HepG2 (cell line): ENCODE measurements around the gene FGFR1OP2. TPM values are rescaled to one million over a fixed set of nuclear protein-coding genes. Genes with fewer than 3 reads are reported as not detected.

Source experiments
- ATAC-seq: fragments of 200-7000 bp; cut with Tn5 transposase; 3 replicates; pipeline ENCODE4 v1.9.1; 2020; ENCODE audit warnings: mild to moderate bottlenecking, moderate library complexity
- BruUV-seq: library from RNA; stranded (reverse); fragments of 400-500 nt; replicated peaks from 2 replicates; lab custom pipeline; 2021; lab: Mats Ljungman, UMichigan
- CTCF ChIA-PET: fragments of 300-600 bp; formaldehyde crosslinking; extraction: SDS; loops from one replicate; lab custom pipeline; 2021; ENCODE audit warnings: low total read pairs, inconsistent platforms, low intra/inter-chr PET ratio; lab: Yijun Ruan, JAX
- POLR2A ChIA-PET: fragments of 350-600 bp; sonication (Branson Sonifier 250); formaldehyde crosslinking; loops from one replicate; lab custom pipeline; 2020; ENCODE audit warnings: antibody characterized with exemption, inconsistent platforms; lab: Yijun Ruan, JAX
- DNase-seq: peaks from one replicate; pipeline ENCODE4 v3.0.0-alpha.2; 2015; ENCODE audit warnings: low spot score
- FAIRE-seq: peaks from 3 replicates; lab custom pipeline; 2011; peaks lifted over from hg19 to GRCh38; lab: Jason Lieb, UNC
- H2AFZ ChIP-seq: one replicate; pipeline ENCODE4 v1.6.1; 2011; ENCODE audit warnings: low read length, inconsistent platforms
- H3K27ac ChIP-seq: fragments of 300-600 bp; 3 replicates; pipeline ENCODE4 v1.8.0; 2011; ENCODE audit warnings: mixed run types, mild to moderate bottlenecking, mixed read lengths, low read length, inconsistent platforms; ENCODE audit not compliant: insufficient read depth; ENCODE audit errors: extremely low read length
- H3K27me3 ChIP-seq, 2 experiments: fragments of 200-600 bp in 1 of 2; 2 replicates in 1 of 2; 3 replicates in 1 of 2; pipeline versions ENCODE4 v1.6.0 to v1.8.0; 2011; ENCODE audit warnings: low read length in 2 of 2, mild to moderate bottlenecking in 2 of 2, moderate library complexity in 2 of 2, inconsistent platforms in 1 of 2; ENCODE audit not compliant: insufficient read depth in 2 of 2, control insufficient read depth in 1 of 2
- H3K36me3 ChIP-seq, 2 experiments: fragments of 200-600 bp in 1 of 2; replicated peaks in 1 of 2; 2 replicates in 1 of 2; 3 replicates in 1 of 2; pipeline versions ENCODE4 v1.5.1 to v1.8.0; 2011; ENCODE audit warnings: low read length in 2 of 2, inconsistent platforms in 1 of 2; ENCODE audit not compliant: insufficient read depth in 2 of 2, control insufficient read depth in 1 of 2
- H3K4me1 ChIP-seq: 2 replicates; pipeline ENCODE4 v1.5.1; 2012; ENCODE audit warnings: low read length, inconsistent platforms; ENCODE audit not compliant: insufficient read depth
- H3K4me2 ChIP-seq: 2 replicates; pipeline ENCODE4 v1.6.0; 2011; ENCODE audit warnings: low read depth, low read length, inconsistent platforms
- H3K4me3 ChIP-seq, 3 experiments: fragments of 200-600 bp in 1 of 3; sonication (generic), shearing (Covaris generic) in 1 of 3; replicated peaks in 1 of 3; 2 replicates each; pipeline ENCODE4 v1.5.1; 2011 to 2016; ENCODE audit warnings: low read length in 3 of 3, inconsistent platforms in 2 of 3, low read depth in 2 of 3, mild to moderate bottlenecking in 2 of 3, control low read depth in 1 of 3, mixed read lengths in 1 of 3; ENCODE audit not compliant: insufficient read depth in 1 of 3
- H3K79me2 ChIP-seq: one replicate; pipeline ENCODE4 v1.6.1; 2011; ENCODE audit warnings: low read length, inconsistent platforms; ENCODE audit not compliant: insufficient read depth
- H3K9ac ChIP-seq: 2 replicates; pipeline ENCODE4 v1.6.0; 2011; ENCODE audit warnings: mild to moderate bottlenecking, low read depth, low read length, inconsistent platforms; ENCODE audit not compliant: insufficient read depth
- H3K9me3 ChIP-seq: 2 replicates; pipeline ENCODE4 v1.5.1; 2012; ENCODE audit warnings: mild to moderate bottlenecking, low read length
- H4K20me1 ChIP-seq: 2 replicates; pipeline ENCODE4 v1.6.0; 2011; ENCODE audit warnings: inconsistent platforms, mild to moderate bottlenecking, low read length, moderate library complexity; ENCODE audit not compliant: insufficient read depth
- GABPA ChIP-seq, 2 experiments: IDR thresholded peaks; 2 replicates each; pipeline ENCODE4 v1.6.1; 2011 to 2016; ENCODE audit warnings: low read depth in 2 of 2, low read length in 1 of 2, missing biosample characterization in 1 of 2, missing genetic modification characterization in 1 of 2
- HOXA3 ChIP-seq: sonication (generic); formaldehyde crosslinking; IDR thresholded peaks from 2 replicates; pipeline ENCODE4 v1.5.0; 2020; ENCODE audit warnings: missing genetic modification reagents
- KDM2A ChIP-seq: sonication (generic); formaldehyde crosslinking; IDR thresholded peaks from 2 replicates; pipeline ENCODE4 v1.4.0; 2020; ENCODE audit warnings: low read depth, missing genetic modification reagents, borderline replicate concordance
- KDM5B ChIP-seq: sonication (generic); formaldehyde crosslinking; IDR thresholded peaks from 2 replicates; pipeline ENCODE4 v1.4.0; 2020; ENCODE audit warnings: missing genetic modification reagents, mild to moderate bottlenecking, borderline replicate concordance
- LCORL ChIP-seq, 2 experiments: fragments of 450-650 bp in 1 of 2; sonication (generic) in 1 of 2; formaldehyde crosslinking in 1 of 2; IDR thresholded peaks; 2 replicates each; pipeline versions ENCODE4 v1.5.0 to v1.6.1; 2017 to 2020; ENCODE audit warnings: antibody characterized with exemption in 1 of 2, missing genetic modification reagents in 1 of 2
- MAFK ChIP-seq, 2 experiments: IDR thresholded peaks in 1 of 2; conservative IDR thresholded peaks in 1 of 2; 2 replicates each; pipeline ENCODE4 v1.6.1; 2011; ENCODE audit warnings: improper control_type of control experiment in 2 of 2, low read length in 2 of 2
- NFE2L2 ChIP-seq: fragments of 150-350 bp; IDR thresholded peaks from 2 replicates; pipeline ENCODE4 v1.6.1; 2014; ENCODE audit warnings: low read length
- NR2C2 ChIP-seq: sonication (generic); formaldehyde crosslinking; IDR thresholded peaks from 2 replicates; pipeline ENCODE4 v1.4.0; 2020; ENCODE audit warnings: missing genetic modification reagents, mild to moderate bottlenecking, moderate library complexity, borderline replicate concordance
- PHB2 ChIP-seq: fragments of 450-650 bp; IDR thresholded peaks from 2 replicates; pipeline ENCODE4 v1.6.1; 2018; ENCODE audit not compliant: partially characterized antibody
- PHF8 ChIP-seq: sonication (generic); formaldehyde crosslinking; IDR thresholded peaks from 2 replicates; pipeline ENCODE4 v1.5.0; 2020; ENCODE audit warnings: missing genetic modification reagents
- RCOR2 ChIP-seq: IDR thresholded peaks from 2 replicates; pipeline ENCODE4 v1.6.1; 2016; ENCODE audit warnings: missing biosample characterization, missing genetic modification reagents
- TCF7 ChIP-seq: sonication (generic); IDR thresholded peaks from 2 replicates; pipeline ENCODE4 v1.6.1; 2016; ENCODE audit warnings: antibody characterized with exemption, low read depth
- ZNF614 ChIP-seq: IDR thresholded peaks from 2 replicates; pipeline ENCODE4 v1.6.1; 2018; ENCODE audit warnings: missing biosample characterization, missing genetic modification reagents, inconsistent platforms, borderline replicate concordance
- ZNF670 ChIP-seq: sonication (generic); formaldehyde crosslinking; IDR thresholded peaks from 2 replicates; pipeline ENCODE4 v1.8.0; 2022; ENCODE audit warnings: mild to moderate bottlenecking, missing genetic modification reagents, borderline replicate concordance
- ZNF772 ChIP-seq: sonication (generic); formaldehyde crosslinking; IDR thresholded peaks from 2 replicates; pipeline ENCODE4 v1.5.0; 2020; ENCODE audit warnings: mild to moderate bottlenecking, missing genetic modification reagents
- ZSCAN21 ChIP-seq: sonication (generic); formaldehyde crosslinking; IDR thresholded peaks from 2 replicates; pipeline ENCODE4 v1.8.0; 2022; ENCODE audit warnings: mild to moderate bottlenecking, missing genetic modification reagents, moderate library complexity, borderline replicate concordance
- ZZZ3 ChIP-seq: sonication (generic); formaldehyde crosslinking; IDR thresholded peaks from 2 replicates; pipeline ENCODE4 v1.4.0; 2020; ENCODE audit warnings: missing genetic modification reagents, mild to moderate bottlenecking, borderline replicate concordance
- WGBS: methylation state at CpG from one replicate; pipeline ENCODE4 v1.1.6; 2017; ENCODE audit warnings: low lambda C conversion rate; 5-methylcytosine and 5-hydroxymethylcytosine counted together
- in situ Hi-C: cut with HindIII; loops from 2 replicates; pipeline ENCODE4 v1.10.0; 2017; ENCODE audit warnings: low pct_unique_long_range_greater_than_20kb; ENCODE audit not compliant: extremely low pct_ligation_motif_present
- intact Hi-C: fragments of 100-400 bp; cut with micrococcal nuclease; formaldehyde crosslinking; loops from one replicate; pipeline ENCODE4 v1.10.0; 2022; ENCODE audit not compliant: unreplicated experiment
- polyA plus RNA-seq, 8 experiments: library from polyadenylated mRNA; depleted of rRNA in 3 of 8; stranded (reverse) in 7 of 8; unstranded in 1 of 8; fragments of >200 nt; fragmentation: Illumina TruSeq in 4 of 8; extraction: Trizol in 4 of 8; gene quantifications; 2 replicates each; pipeline versions ENCODE4 v1.2.1 to v1.2.3, GENCODE V29; 2011 to 2016; ENCODE audit warnings: low read depth in 4 of 8, missing spikeins in 1 of 8, mixed read lengths in 1 of 8; ENCODE audit not compliant: insufficient read depth in 1 of 8
- total RNA-seq, 5 experiments: library from RNA; depleted of rRNA; stranded (reverse); fragments of >200 nt; fragmentation: Illumina TruSeq; extraction: Trizol; gene quantifications; 2 replicates each; pipeline ENCODE4 v1.2.3, GENCODE V29; 2016; ENCODE audit warnings: low read depth in 1 of 5
- TF ChIP-seq, protein P1 (sequence below): sonication (generic); formaldehyde crosslinking; IDR thresholded peaks from 2 replicates; pipeline ENCODE4 v1.5.0; 2020; ENCODE audit warnings: missing genetic modification reagents
- TF ChIP-seq, protein P2 (sequence below): IDR thresholded peaks from 2 replicates; pipeline ENCODE4 v1.6.1; 2016; ENCODE audit warnings: low read depth, borderline replicate concordance
- TF ChIP-seq, protein P3 (sequence below): sonication (generic); formaldehyde crosslinking; IDR thresholded peaks from 2 replicates; pipeline ENCODE4 v1.8.1; 2023; ENCODE audit warnings: missing genetic modification reagents, mild to moderate bottlenecking, borderline replicate concordance
- TF ChIP-seq, protein P4 (sequence below): sonication (generic); formaldehyde crosslinking; IDR thresholded peaks from 2 replicates; pipeline ENCODE4 v1.4.0; 2020; ENCODE audit warnings: mild to moderate bottlenecking, low read depth, missing genetic modification reagents

The FGFR1OP2 gene
- total and polyA plus RNA-seq, 2 of the 13 experiments (the other 11 are each of a cell fraction or from before 2014, with no cell fraction given): 18.3 to 38.1 TPM

DNA sequence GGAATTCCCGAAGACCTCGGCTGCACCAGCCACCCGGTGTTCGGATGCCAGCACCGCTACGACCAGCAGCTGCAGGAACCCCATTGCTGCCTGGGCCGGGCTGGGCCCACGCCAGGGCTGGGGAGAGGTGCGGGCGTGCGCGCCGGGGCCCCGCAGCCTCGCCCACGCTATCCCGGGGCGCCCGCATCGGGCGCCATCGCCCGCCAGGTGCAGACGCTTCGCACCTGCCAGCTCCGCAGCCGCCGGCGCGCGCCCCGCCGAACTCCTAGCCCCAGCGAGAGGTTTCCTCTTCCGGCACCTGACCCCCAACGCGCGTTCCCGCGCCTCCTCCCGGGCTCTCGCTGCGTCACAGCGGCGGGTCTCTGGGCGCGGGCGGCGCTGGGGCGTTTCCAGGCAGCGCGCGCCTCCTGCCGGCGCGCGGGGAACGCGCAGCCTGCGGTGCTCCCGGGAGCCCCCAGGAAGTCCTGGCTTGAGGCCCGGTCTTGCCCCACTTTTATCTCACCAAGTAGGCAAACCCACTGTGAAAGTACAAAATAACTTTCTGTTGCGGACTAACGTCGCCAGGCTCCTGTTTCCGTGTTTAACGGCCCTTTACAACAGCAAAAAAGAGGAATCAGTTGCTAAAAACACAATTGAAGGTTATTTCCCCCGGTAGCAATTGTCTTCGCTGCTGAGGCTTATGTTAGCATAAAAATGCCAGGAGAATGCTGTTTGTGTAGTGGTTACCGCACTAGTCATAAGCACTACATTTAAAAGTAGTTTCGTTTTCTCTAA lies 76.0 kb downstream of the FGFR1OP2 start, which contains the start of gene TM7SF3:
Gene TM7SF3, minus strand, starts transcription at position 300 of the 774 bp plus-strand sequence. Its CDS starts 216 bp downstream, at position 84.
- H3K9ac ChIP-seq: peak within 1 kb of the TSS; percentile 78
- no peaks in the 10 kb centered on the region for H4K20me1 ChIP-seq
- FAIRE-seq: no peak
- H3K27ac ChIP-seq: peak within 1 kb of the TSS; percentile 73
- POLR2A ChIA-PET: interaction anchor here (1.1 to 1.7 kb wide), 3 partner anchors 8 to 277 kb away, joined by 3 to 8 read pairs (median 3); partner anchors contain the start of gene MED21
- peak; percentile 91 for ATAC-seq
- H3K9me3 ChIP-seq: no peaks in the 10 kb centered on the region
- WGBS: 0% methylated on average over 28 of the region's 71 CpGs
- H3K36me3 ChIP-seq: peaks cover 0 to 1% of the 10 kb centered on the region in 2 experiments; a peak in 2 of 5 replicates
- H3K4me3 ChIP-seq: peak within 1 kb of the TSS; percentile 77 to 90 (median 81)
- peaks cover 67% of the 10 kb centered on the region for H3K4me1 ChIP-seq
- no peaks in the 10 kb centered on the region; a peak in 1 of 5 replicates for H3K27me3 ChIP-seq
- DNase-seq: peak; percentile 83
- peak within 1 kb of the TSS; percentile 99 for H3K4me2 ChIP-seq
- intact Hi-C loops: loop anchor here (1.0 kb wide), 2 partner anchors 76 to 161 kb away; partner anchors contain the start of gene FGFR1OP2
- BruUV-seq: no TSS peak
- peak within 1 kb of the TSS; percentile 95 for H2AFZ ChIP-seq
- CTCF ChIA-PET: interaction anchor here (0.8 to 1.8 kb wide), 3 partner anchors 110 to 162 kb away, joined by 3 to 4 read pairs (median 3); no protein-coding TSS in a partner anchor
- H3K79me2 ChIP-seq: peaks cover 41% of the 10 kb centered on the region
- in situ Hi-C loops: loop anchor here (5.0 kb wide), 1 partner anchor 77 kb away; the partner anchor contains the start of genes FGFR1OP2 and INTS13
- no peak for TF ChIP-seq TCF7
- TF ChIP-seq ZZZ3: no peak
- TF ChIP-seq ZNF670 (CRISPR knock-in tag): no peak
- TF ChIP-seq LCORL (IDR thresholded peaks at IDR 0.05): no peak
- TF ChIP-seq LCORL (CRISPR knock-in tag; IDR thresholded peaks at IDR 0.05): no peak; the same call in 1 of the 2 replicates
- TF ChIP-seq ZSCAN21 (CRISPR knock-in tag): peak; percentile 77; the same call in 1 of the 2 replicates
- TF ChIP-seq KDM5B (CRISPR knock-in tag): peak; percentile 85
- TF ChIP-seq NFE2L2: no peak
- TF ChIP-seq GABPA (IDR thresholded peaks at IDR 0.05; ENCODE audit: low read depth, low read length): peak; percentile 71
- TF ChIP-seq GABPA (CRISPR knock-in tag; IDR thresholded peaks at IDR 0.05; ENCODE audit: low read depth): peak; percentile 74
- TF ChIP-seq, protein P1, sequence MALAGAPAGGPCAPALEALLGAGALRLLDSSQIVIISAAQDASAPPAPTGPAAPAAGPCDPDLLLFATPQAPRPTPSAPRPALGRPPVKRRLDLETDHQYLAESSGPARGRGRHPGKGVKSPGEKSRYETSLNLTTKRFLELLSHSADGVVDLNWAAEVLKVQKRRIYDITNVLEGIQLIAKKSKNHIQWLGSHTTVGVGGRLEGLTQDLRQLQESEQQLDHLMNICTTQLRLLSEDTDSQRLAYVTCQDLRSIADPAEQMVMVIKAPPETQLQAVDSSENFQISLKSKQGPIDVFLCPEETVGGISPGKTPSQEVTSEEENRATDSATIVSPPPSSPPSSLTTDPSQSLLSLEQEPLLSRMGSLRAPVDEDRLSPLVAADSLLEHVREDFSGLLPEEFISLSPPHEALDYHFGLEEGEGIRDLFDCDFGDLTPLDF (CRISPR knock-in tag): peak; percentile 82; the same call in 1 of the 2 replicates
- TF ChIP-seq ZNF614 (CRISPR knock-in tag): no peak
- TF ChIP-seq PHB2: no peak
- peak; percentile 34 for TF ChIP-seq PHF8 (CRISPR knock-in tag)
- peak; percentile 94 for TF ChIP-seq ZNF772 (CRISPR knock-in tag)
- TF ChIP-seq MAFK (conservative IDR thresholded peaks at IDR 0.05 in 1 of 2, IDR thresholded peaks at IDR 0.05 in 1 of 2; ENCODE audit: low read length in 2 of 2): no peak
- peak; percentile 79 for TF ChIP-seq NR2C2
- TF ChIP-seq, protein P2, sequence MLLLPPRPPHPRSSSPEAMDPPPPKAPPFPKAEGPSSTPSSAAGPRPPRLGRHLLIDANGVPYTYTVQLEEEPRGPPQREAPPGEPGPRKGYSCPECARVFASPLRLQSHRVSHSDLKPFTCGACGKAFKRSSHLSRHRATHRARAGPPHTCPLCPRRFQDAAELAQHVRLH (CRISPR knock-in tag): no peak
- TF ChIP-seq, protein P3, sequence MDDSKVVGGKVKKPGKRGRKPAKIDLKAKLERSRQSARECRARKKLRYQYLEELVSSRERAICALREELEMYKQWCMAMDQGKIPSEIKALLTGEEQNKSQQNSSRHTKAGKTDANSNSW: no peak
- no peak for TF ChIP-seq RCOR2 (CRISPR knock-in tag)
- TF ChIP-seq, protein P4, sequence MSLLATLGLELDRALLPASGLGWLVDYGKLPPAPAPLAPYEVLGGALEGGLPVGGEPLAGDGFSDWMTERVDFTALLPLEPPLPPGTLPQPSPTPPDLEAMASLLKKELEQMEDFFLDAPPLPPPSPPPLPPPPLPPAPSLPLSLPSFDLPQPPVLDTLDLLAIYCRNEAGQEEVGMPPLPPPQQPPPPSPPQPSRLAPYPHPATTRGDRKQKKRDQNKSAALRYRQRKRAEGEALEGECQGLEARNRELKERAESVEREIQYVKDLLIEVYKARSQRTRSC (CRISPR knock-in tag): no peak
- TF ChIP-seq HOXA3 (CRISPR knock-in tag): peak; percentile 90; the same call in 1 of the 2 replicates
- peak; percentile 82 for TF ChIP-seq KDM2A (CRISPR knock-in tag)
